ENCODE measurements around the gene SYTL1.

The SYTL1 gene

DNA sequence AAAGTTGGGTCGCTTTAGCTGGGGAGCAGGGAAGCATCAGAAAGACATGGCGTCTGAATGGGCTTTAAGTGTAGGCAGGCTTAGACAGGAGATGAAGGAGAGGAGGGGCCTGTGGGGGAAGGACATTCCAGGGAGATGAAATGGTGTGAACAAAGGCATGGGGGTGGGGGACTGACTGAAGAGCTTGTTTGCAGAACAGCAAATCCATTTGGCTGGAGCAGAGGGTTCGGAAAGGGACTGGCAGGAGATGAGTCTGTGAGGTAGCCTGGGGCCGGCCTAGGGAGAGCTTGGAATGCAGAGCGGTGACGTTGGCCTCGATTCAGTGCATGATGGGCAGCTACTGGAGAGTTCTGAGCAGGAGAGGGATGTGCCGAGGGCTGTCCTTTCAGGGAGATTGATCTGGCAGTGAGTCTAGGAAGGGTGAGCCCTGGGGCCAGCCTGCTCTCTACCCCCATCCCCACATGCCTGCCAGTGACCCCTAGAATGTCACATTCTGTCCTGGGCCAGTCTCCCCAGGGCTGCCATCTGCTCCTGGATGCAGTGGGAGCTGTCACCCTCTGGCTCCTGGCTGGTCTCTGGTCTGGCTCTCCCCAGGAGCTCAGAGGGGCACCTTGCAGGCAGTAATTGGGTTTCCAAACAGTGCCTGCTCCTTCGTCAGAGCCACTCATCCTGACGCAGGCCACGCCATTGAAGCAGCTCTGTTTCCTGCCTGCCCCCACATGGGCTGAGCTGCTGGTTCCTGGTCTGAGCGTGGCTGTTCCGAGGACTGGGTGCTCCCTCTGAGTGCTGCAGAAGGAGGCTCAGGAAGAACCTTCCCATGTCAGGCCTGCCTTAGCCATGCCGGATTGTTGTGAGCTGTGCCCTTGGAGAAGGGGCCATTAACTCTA lies 42.2 kb upstream of the SYTL1 start:
- TF ChIP-seq, protein P1, sequence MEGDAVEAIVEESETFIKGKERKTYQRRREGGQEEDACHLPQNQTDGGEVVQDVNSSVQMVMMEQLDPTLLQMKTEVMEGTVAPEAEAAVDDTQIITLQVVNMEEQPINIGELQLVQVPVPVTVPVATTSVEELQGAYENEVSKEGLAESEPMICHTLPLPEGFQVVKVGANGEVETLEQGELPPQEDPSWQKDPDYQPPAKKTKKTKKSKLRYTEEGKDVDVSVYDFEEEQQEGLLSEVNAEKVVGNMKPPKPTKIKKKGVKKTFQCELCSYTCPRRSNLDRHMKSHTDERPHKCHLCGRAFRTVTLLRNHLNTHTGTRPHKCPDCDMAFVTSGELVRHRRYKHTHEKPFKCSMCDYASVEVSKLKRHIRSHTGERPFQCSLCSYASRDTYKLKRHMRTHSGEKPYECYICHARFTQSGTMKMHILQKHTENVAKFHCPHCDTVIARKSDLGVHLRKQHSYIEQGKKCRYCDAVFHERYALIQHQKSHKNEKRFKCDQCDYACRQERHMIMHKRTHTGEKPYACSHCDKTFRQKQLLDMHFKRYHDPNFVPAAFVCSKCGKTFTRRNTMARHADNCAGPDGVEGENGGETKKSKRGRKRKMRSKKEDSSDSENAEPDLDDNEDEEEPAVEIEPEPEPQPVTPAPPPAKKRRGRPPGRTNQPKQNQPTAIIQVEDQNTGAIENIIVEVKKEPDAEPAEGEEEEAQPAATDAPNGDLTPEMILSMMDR (IDR thresholded peaks at IDR 0.05; ENCODE audit: extremely low read depth, missing control alignments) = no peak
- DNase-seq (ENCODE audit: low spot score) = no peak

DNA sequence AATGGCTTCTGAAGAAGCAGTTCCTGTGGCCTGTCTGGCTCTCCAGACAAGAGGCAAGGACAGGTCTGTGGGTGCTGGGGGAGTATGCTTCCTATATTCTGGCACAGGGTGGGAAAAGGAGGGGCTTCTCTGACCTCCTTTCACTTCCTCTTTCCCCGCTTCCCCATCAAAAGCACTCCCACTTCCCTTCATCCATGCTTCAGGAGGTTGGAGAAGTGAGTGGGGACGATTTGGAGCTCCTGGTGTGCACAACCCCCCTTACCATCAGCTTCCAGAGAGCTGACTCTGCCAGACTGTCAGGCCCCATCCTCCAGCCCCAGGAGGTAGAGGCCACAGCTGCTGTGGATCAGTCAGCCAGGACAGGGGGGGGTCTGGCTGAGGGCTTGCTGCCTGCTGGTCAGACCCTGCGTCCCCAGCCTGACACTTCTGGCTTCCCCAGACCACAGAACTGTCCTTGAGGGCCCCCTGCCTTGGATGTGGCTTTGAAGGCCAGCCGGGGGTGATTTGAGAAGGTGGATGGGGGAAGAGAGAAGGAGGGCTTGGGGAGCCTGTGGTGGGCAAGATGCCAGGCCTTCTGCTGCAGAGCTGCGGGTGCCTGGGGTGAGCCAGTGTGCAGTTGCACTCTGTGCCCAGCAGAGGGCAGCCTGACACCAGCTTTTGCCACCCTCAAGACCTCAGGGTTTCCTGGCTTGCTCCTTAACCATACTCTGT lies 41.3 kb upstream of the SYTL1 start:
- peak; percentile 87 for DNase-seq (ENCODE audit: low spot score)
- TF ChIP-seq, protein P1 (IDR thresholded peaks at IDR 0.05; ENCODE audit: extremely low read depth, missing control alignments) = peak; percentile 99

DNA sequence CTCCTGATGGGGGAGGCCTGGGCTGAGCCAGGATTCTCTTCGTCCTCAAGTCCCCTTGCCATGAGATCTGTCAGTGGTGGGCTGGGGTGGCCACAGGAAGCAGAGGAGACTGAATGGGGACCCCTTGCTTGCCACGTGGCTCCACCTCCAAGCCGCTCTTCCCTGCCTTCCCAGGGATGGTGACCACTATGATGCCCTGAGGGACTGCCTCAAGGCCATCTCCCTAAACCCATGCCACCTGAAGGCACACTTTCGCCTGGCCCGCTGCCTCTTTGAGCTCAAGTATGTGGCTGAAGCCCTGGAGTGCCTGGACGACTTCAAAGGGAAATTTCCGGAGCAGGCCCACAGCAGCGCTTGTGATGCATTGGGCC lies 40.8 kb upstream of the SYTL1 start:
- TF ChIP-seq, protein P1 (IDR thresholded peaks at IDR 0.05; ENCODE audit: extremely low read depth, missing control alignments) = no peak
- no peak for DNase-seq (ENCODE audit: low spot score)

DNA sequence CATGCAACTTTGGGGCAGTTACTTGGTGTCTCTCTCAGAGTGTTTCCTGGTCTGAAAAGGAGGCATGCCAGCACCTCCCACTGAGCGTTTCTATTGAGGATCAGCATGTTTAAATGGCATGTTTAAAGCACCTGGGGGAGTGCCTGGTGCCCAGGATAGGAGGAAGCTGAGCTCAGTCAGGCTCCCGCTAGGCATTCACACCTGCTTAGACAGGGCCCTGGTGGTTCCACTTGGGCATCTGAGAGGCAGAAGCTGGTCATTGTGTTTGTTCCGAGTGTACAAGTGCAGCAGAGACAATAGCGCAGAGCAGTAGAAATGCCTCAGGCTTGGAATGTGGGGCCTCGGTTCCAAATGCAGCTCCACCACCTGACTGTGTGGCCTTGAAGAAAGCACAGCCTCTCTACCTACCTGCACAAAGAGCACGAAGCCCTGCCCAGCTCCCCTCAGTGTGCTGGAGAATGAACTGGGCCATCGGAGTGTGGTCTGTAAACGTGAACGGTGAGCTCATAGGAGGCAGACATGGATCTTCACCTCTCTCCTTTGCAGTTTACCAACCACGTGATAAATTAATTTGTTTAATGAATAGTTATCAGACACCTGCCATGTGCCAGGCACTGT lies 40.1 kb upstream of the SYTL1 start:
- no peak for DNase-seq (ENCODE audit: low spot score)
- TF ChIP-seq, protein P1 (IDR thresholded peaks at IDR 0.05; ENCODE audit: extremely low read depth, missing control alignments) = no peak

DNA sequence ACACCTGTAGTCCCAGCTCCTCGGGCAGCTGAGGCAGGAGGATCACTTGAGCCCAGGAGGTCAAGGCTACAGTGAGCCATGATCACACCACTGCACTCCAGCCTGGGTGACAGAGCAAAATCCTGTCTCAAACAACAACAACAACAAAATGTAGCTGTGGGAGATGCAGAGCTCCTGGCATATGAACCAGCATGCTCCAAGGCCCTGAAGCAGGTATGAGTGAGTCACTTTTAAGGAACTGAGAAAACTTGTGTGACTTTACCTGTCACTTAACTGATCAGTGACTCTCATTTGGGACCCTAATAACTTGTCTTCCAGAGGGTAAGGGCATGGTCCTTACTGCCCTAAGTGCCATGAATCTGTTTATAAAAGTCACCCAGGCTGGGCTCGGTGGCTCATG lies 39.2 kb upstream of the SYTL1 start:
- no peak for DNase-seq (ENCODE audit: low spot score)
- TF ChIP-seq, protein P1 (IDR thresholded peaks at IDR 0.05; ENCODE audit: extremely low read depth, missing control alignments) = no peak

DNA sequence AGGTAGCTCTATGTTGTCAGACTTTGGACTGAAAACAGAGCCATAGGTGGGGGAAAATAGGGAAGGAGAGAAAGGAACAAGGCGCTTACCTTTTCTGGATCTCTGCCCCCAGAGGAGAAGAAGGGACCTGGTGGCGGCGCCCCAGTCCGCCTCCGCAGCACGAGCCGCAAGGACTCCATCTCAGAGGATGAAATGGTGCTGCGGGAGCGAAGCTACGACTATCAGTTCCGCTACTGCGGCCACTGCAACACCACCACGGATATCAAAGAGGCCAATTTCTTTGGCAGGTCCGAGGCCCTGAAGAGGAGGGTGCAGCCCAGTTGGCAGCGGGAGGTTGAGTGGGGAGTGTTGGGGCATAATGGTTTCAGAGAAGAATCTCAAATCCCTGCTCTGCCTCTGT lies 38.3 kb upstream of the SYTL1 start:
- TF ChIP-seq, protein P1 (IDR thresholded peaks at IDR 0.05; ENCODE audit: extremely low read depth, missing control alignments) = no peak
- DNase-seq (ENCODE audit: low spot score) = no peak

DNA sequence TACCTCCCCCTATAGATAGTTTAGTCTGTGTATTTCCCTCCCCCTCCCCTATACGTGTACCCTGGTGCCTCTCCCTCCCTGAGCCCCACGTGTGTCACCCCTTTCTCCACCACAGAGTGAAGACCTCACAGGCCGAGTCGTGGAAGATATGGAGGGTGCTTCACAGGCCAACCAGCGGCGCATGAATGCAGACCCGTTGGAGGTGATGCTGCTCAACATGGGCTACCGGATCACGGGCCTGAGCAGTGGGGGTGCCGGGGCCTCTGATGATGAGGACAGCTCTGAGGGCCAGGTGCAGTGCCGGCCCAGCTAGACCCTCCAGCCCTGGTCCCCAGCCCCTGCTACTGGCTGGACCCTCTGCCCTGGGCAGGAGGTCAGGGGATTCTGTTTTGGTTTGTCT lies 35.8 kb upstream of the SYTL1 start:
- TF ChIP-seq, protein P1 (IDR thresholded peaks at IDR 0.05; ENCODE audit: extremely low read depth, missing control alignments) = no peak
- DNase-seq (ENCODE audit: low spot score) = no peak
